Fibroblast of skin of left quadriceps (primary cell): ENCODE measurements around the gene FADS1.

ENCODE experiments used
- DNase-seq, 2 experiments: peaks; one replicate each; pipeline ENCODE4 v3.0.0-alpha.2; 2013; ENCODE audit warnings: low read depth in 2 of 2

FADS1 gene

DNA sequence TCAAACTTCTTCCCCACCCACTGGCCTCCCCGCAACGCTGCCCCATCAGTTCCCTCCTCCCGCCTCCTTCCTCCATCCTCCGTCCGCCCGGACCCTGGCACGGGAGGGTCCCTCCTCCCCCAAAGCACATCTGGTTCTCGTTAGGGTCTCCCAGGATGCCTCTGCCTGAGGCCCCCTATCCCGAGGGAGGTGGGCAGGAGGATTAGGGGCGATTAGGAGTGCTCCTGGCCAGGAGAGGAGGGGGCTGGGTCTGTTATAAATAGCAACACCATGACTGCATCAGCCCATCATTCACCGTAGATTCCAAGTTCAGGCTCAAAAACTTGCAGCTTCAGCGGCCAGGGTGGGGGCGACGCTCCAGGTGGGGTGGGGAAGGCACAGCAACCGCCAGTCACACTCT, 54.0 kb downstream of the FADS1 start:
- DNase-seq = peak; percentile 15 to 20

DNA sequence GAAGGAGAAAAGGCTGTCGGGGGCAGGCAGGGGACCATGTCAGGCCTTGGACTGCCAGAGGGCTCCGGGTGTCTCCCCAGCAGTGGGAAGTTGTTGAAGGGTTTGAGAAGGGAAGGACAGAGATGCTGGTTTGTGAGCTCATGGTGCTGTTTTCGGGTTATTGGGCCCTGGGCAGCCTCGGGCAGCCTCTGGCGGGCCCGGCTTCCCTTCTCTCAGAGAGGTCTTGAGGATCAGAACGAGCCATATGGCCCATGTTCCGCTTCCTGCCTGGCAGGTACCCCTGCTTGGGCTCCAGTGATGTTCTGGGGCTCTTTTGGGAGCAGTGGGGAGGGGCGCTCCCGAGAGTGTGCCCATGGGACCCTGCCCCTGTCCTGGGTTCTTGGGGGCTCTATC, 54.6 kb downstream of the FADS1 start:
- DNase-seq = no peak

DNA sequence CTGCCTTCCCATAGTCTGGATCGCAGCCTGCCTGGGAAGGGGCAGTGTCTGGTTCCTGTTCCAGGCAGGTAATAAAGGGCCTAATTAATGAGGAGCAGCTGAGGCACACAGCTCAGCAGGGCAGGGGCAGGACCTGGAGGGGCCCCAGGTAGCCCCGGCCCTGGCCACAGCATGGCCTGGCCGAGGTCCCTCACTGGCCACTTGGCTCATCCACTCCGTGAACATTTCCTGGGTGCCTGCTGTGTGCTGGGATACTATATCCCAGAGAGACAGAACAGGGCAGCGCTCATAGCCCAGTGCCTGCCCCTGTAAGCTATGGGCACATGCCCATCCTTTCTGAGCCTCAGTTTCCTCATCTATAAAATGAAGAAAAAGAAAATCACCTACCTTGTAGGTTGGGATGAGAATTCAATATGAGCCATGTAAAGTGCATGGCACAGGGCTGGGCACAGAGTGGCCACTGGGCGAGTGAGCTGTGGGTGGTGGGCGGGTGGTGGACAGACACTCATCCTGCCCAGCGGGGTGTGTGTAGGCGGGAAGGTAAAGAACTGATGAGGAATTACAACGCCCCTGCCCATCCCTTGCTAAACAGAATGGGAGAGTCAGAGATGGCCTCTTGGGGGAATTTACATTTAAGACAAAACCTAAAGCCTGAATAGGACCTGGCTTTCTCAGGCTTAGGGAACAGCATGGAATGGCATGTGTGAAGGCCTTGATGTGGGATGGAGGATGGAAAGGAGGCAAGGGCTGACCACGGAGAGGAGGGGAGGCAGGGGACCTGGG, 55.2 kb downstream of the FADS1 start:
- DNase-seq = no peak

DNA sequence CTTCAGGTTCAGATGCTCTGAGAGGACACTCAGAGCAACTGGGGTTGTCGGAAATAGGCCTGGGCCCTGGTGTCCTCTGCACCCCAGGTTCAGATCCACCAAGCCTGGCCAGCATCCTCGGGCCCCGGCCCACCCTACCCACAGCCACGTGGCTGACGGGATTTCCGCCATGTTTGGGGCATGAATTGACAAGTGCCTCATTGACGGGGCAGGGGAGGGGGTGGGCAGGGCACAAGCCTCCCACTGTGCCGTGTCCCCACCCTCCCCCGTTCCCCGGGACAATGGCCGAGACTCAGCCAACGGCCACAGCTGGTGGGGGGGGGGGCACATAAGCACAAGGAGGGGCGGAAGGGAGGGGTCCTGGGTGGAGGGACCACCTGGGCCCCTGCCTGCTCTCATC, 55.9 kb downstream of the FADS1 start:
- no peak for DNase-seq

DNA sequence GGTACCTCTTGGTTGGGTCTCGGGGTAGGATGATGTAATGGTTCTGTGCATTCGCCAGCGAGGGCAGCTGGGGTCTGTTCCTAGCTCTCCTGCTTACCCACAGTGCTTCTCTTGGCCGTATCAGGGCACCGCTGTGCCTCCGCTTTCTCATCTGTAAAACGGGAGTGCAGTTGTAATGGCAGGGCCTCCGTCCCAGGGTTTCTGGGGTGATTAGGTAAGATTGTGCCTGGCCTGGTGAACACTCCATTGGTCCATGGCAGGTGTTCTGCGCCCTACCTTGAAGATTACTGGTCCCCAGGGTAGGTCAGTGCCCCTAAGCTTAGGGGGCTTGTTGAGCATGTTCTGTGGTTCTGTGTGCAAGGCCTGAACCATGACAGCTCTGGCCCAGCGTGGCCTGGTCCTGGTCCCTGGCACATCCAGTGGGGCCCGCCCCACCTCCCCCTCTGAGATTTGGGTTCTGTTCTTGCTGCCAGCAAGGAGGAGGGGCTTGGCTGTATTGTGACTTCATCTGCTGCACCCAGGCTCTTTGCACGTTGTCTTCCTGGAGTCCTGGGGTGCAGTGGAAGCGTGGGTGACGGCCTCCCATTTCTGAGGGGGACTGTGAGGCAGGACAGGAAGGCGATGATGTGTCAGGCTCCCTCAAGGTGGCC, 59.5 kb downstream of the FADS1 start:
- no peak for DNase-seq

DNA sequence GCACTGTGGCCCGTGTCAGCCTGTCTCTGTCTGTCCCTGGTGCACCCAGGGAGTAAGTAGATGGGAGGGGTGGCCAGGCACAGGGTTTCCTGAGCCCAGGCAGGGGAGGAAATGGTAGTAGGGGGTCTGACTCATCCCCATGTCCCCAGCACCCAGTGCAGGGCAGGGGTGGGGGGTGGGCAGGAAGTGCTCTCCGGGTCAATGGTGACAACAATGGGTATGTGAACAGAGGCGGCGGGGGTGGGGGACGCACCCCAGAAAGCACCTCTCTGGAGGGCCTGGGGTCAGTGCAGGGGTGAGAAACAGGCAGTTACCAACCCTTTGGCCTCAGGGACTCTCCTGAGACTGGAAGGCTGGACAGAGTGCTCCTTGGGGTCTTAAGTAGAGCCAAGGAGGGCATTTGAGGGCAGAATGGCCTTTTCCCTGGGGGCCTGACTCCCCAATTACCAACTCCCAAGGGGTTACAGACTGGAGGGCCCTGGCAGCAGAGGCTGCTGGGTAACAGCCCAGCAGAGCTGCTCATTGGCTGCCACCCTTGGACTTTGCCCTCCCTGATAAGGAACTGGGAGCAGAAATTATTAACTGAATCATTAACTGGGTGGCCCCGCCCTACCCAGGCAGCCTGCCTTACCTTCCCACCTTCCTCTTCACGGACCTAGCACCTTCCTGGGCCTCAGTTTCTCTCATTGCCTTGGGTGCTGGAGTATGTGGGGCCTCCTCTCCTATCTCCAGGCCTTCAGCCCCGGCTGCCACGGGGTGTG, 60.2 kb downstream of the FADS1 start:
- DNase-seq = no peak

DNA sequence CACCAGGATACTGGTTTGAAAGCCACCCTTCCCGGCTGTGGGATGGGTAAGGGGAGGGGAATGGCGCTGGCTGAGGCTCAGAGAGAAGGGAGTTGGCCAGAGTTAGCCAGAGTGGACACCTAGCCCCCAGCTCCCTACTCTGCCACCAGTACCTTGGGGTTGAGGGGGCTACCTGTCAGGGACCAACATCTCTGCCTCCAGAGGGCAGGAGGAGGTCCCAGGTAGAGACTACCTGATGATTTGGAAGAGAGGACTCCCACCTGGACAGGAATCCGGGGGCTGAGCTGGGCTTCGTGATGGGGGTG, 60.7 kb downstream of the FADS1 start:
- no peak for DNase-seq

DNA sequence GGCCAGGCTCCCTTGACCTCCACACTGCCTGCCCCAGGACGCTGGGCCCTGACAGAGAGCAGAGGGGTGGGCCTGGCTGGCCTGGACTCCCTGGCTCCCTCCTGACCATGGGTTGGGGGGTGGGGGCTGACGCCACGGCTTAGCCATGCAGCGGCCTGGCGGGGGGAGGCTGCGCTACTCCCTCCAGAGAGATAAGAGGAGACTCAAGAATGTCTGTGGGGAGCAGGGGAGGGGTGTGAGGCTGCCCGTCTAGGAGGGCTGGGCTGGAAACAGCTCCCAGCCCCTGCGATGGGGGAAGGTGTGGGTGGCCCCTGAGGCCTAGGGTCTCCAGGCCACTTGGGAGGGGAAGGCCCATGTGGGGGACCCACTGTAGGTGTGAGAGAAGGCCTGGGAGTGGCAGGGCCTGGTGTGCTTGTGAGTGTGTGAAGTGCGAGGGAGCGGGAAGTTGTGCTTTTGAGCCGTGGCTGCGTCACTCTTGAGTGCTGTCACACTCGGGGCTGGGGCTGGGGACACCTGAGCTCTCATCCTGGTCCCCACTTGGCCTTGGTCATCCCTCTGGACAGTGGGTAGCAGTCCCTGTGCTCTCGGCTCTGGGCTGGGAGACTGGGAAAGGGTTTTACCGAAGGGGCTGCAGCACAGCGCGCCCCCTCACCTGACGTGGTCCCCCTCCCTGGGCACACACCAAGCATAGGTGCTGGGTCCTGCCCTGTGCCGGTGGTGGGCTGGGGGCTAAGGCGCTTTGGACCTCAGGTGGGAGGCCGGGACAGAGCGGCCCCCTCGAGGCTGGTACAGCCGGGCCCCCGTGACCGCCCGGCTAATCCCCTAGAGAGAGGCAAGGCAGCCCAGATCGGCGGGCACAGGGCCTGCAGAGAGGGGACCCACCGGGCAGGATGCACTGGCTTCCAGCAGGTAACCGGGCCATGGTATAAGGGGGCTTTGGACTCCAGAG, 62.0 kb downstream of the FADS1 start:
- DNase-seq = no peak

DNA sequence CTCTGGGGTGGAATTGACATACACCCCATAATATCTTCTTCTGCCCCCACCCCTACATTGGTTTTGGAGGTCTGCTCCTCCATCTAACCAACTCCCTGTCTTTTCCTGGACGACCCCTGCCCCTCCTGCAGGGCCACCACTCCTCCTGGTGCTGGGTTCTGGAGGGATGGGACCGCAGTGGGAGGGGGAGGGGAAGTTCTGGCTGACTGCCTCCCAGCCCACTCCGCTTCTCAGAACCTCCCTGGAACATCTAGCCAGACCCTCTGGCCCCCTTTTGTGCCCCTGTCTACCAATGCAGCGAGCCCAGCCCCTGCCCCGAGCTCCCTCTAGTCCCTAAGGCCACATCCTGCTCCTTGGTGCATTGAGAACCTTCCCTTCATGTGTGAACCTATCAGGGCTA, 63.1 kb downstream of the FADS1 start:
- no peak for DNase-seq

DNA sequence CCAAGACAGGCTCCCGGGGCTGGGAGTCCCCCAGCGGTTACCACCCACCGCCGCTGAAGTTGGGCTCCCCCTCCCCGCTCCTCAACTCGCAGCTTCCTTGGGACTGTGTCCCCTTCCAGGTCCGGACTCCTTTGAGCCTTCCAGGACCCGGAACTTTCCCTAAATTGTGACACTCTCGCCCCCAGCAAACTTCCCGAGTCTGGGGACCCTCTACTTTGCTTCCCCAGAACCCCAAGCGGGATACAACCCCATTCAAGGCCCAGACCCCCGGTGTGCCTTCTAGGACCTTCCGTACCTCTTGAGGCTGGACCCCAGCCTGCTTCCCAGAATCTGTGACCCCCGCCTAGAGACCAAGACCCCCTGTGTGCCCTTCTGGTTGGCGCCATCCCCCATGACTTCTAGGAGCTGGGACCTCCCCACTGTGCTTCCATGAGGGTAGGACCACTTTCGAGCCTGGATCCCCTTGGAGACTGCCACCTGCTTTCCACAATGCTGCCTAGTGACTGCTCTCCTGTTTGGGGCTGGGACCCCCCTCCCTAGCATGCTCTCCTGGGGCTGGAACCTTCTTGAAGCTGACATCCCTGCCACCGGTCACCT, 63.8 kb downstream of the FADS1 start:
- no peak for DNase-seq

DNA sequence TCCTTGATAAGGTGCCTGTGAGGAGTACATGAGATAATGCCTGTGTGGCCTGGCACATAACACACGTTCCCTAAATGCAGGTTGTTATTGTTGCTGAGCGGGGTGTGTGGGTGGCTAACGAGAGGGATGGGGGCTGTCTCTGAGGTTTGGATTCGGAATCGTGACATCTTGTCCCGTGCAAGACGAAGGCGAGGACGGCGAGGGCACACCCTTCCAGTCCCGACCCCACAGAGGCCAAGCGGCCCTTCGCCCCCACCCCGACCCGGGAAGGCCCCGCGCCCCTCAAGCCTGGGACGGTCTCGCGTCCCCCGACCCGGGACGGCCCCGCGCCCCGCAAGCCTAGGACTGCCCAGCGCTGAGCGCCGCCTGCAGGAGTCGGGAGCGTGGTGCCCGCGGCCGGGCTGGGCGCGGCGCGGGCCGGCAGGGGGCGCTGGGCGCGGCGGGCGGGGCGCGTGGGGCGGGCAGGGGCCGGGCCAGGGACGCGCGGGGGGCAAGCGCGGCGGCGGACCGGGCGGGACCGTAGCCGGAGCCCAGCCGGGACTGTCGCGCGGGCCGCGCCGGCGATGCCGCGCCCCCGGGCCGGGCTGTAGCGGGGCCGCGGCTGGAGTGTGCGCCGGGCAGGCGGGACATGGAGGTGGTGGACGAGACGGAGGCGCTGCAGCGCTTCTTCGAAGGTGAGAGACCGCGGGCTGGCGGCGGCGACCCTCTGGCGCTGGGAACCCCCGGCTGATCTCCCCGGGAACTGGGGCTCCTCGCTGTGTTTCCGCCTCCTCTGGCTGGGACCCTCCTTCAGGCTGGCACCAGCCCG, 64.5 kb downstream of the FADS1 start, which contains the start of gene MYRF:
Gene MYRF (plus strand): TSS at position 520 of the 808 bp plus-strand sequence. CDS start 109 bp downstream, at position 629.
- no peak for DNase-seq

DNA sequence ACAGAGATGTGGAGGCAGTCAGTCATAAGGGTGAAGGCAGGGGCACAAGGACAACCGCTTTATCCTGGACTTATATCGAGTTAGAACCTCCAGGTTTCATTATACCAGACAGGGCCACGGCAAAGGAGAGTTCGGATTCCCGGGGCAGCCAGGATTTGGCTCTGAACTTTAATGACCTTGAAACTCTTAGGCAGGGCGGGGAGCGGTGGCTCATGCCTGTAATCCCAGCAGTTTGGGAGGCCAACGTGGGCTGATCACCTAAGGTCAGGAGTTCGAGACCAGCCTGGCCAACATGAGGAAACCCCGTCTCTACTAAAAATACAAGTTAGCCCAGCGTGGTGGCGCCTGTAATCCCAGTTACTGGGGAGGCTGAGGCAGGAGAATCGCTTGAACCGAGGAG, 65.4 kb downstream of the FADS1 start:
- no peak for DNase-seq

DNA sequence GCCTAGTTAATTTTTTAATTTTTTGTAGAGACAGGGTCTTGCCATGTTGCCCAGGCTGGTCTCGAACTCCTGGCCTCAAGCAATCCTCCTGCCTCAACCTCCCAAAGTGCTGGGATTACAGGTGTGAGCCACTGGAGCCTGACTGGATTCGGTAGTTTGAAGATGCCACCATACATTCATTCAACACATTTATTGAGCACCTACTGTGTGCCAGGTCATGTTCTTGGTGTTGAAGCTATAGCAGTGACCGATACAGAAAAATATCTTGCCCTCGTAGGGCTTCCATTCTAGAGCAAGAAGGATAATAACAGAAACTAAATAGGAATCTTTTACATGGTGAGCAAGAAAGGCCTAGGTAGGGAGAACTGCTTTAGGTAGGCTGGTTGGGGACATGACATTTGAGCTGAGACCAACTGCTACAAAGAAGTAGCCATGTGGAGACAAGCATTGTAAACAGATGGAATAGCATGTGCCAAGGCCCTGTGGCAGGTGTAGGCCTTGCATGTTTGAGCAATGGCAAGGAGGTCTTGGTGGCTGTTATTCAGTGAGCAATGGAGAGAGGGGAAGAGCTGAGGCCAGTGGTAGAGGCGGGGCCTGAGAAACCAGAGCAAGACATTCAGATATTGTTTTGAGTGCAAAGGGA, 66.1 kb downstream of the FADS1 start:
- no peak for DNase-seq
